Testis (tissue), 2 donors: Measurements from ENCODE around the gene ALDH1A2.

Experiments
- CTCF ChIP-seq, 3 experiments: fragments of 450-650 bp in 2 of 3; fragments of 200-600 bp in 1 of 3; sonication (generic) in 1 of 3; IDR thresholded peaks; one replicate each; pipeline ENCODE4 v1.5.1; 2016 to 2019; ENCODE audit warnings: antibody characterized with exemption in 3 of 3, mild to moderate bottlenecking in 2 of 3, moderate library complexity in 1 of 3
- POLR2A ChIP-seq: fragments of 450-650 bp; IDR thresholded peaks from one replicate; pipeline ENCODE4 v1.6.1; 2017; ENCODE audit warnings: antibody characterized with exemption, mild to moderate bottlenecking, moderate library complexity

- no peak for TF ChIP-seq CTCF (IDR thresholded peaks at IDR 0.05)
- no peak for TF ChIP-seq POLR2A
These were observed 149.5 kb downstream of the ALDH1A2 start for GRCh38 chr15:57915827-57916531.
